Hepatocyte (in vitro differentiated cells): ENCODE measurements around the gene FZD2. TPM values are rescaled to one million over a fixed set of nuclear protein-coding genes. Genes with fewer than 3 reads are reported as not detected.
"Not testable (repeated sequence)": the region's sequence is repeated elsewhere in the genome, so short reads cannot be mapped to it uniquely, and the experiment has no call there.

ENCODE experiments used
- DNase-seq: peaks from one replicate; pipeline ENCODE4 v3.0.0-alpha.2; 2016; ENCODE audit warnings: low spot score
- H2AFZ ChIP-seq: fragments of 200-600 bp; sonication (generic); 2 replicates; pipeline ENCODE4 v1.6.0; 2016; ENCODE audit warnings: antibody characterized with exemption, mild to moderate bottlenecking
- H3K27ac ChIP-seq: fragments of 200-600 bp; sonication (generic); 2 replicates; pipeline ENCODE4 v1.5.1; 2016; ENCODE audit warnings: mild to moderate bottlenecking
- H3K27me3 ChIP-seq: fragments of 200-600 bp; sonication (generic); 2 replicates; pipeline ENCODE4 v1.6.1; 2016
- H3K36me3 ChIP-seq: fragments of 200-600 bp; sonication (generic); replicated peaks from 2 replicates; pipeline ENCODE4 v1.5.1; 2016; ENCODE audit warnings: low read depth; ENCODE audit not compliant: insufficient read depth
- H3K4me1 ChIP-seq: fragments of 200-600 bp; sonication (generic); 2 replicates; pipeline ENCODE4 v1.5.1; 2016; ENCODE audit warnings: mild to moderate bottlenecking, moderate library complexity; ENCODE audit not compliant: insufficient read depth
- H3K4me2 ChIP-seq: fragments of 200-600 bp; sonication (generic); 2 replicates; pipeline ENCODE4 v1.6.0; 2016
- H3K4me3 ChIP-seq: fragments of 200-600 bp; sonication (generic); 2 replicates; pipeline ENCODE4 v1.5.1; 2016; ENCODE audit warnings: mild to moderate bottlenecking
- H3K79me2 ChIP-seq: fragments of 200-600 bp; sonication (generic); 2 replicates; pipeline ENCODE4 v1.6.0; 2017; ENCODE audit warnings: mild to moderate bottlenecking
- H3K9me2 ChIP-seq: fragments of 200-600 bp; sonication (generic); replicated peaks from 2 replicates; pipeline ENCODE4 v1.6.0; 2017; ENCODE audit warnings: mild to moderate bottlenecking; ENCODE audit not compliant: insufficient read depth
- H3K9me3 ChIP-seq: fragments of 200-600 bp; sonication (generic); 2 replicates; pipeline ENCODE4 v1.5.1; 2016; ENCODE audit warnings: low read depth, mild to moderate bottlenecking
- H4K20me1 ChIP-seq: fragments of 200-600 bp; sonication (generic); 2 replicates; pipeline ENCODE4 v1.6.0; 2016; ENCODE audit warnings: mild to moderate bottlenecking; ENCODE audit not compliant: insufficient read depth, poor library complexity, severe bottlenecking
- EZH2 ChIP-seq: fragments of 200-600 bp; sonication (generic); IDR thresholded peaks from 2 replicates; pipeline ENCODE4 v1.6.1; 2016; ENCODE audit warnings: antibody characterized with exemption, mild to moderate bottlenecking, borderline replicate concordance
- EZH2phosphoT487 ChIP-seq: fragments of 200-600 bp; sonication (generic); IDR thresholded peaks from one replicate; pipeline ENCODE4 v1.6.1; 2018; ENCODE audit warnings: antibody characterized with exemption, mild to moderate bottlenecking, low read depth, moderate library complexity; ENCODE audit not compliant: unreplicated experiment, severe bottlenecking
- WGBS: methylation state at CpG from one replicate; pipeline ENCODE4 v1.1.6; 2016; ENCODE audit warnings: low lambda C conversion rate; ENCODE audit errors: missing lambda C conversion rate; 5-methylcytosine and 5-hydroxymethylcytosine counted together
- polyA plus RNA-seq: library from polyadenylated mRNA; unstranded; fragments of >200 nt; fragmentation: Nextera tagmentation; extraction: Ambion mirVana; gene quantifications from 2 replicates; pipeline ENCODE4 v1.2.1, GENCODE V29; 2016
- total RNA-seq: library from RNA; depleted of rRNA; stranded (reverse); fragments of >200 nt; gene quantifications from 2 replicates; pipeline ENCODE4 v1.2.3, GENCODE V29; 2014
- TF ChIP-seq, protein P1 (sequence below): fragments of 200-600 bp; sonication (generic); IDR thresholded peaks from 2 replicates; pipeline ENCODE4 v1.5.1; 2016; ENCODE audit warnings: antibody characterized with exemption, mild to moderate bottlenecking; ENCODE audit not compliant: poor library complexity

FZD2 gene
- total RNA-seq (19.9 and 22.9 TPM in 2 replicates), polyA plus RNA-seq (31.3 and 35.5 TPM in 2 replicates)

DNA sequence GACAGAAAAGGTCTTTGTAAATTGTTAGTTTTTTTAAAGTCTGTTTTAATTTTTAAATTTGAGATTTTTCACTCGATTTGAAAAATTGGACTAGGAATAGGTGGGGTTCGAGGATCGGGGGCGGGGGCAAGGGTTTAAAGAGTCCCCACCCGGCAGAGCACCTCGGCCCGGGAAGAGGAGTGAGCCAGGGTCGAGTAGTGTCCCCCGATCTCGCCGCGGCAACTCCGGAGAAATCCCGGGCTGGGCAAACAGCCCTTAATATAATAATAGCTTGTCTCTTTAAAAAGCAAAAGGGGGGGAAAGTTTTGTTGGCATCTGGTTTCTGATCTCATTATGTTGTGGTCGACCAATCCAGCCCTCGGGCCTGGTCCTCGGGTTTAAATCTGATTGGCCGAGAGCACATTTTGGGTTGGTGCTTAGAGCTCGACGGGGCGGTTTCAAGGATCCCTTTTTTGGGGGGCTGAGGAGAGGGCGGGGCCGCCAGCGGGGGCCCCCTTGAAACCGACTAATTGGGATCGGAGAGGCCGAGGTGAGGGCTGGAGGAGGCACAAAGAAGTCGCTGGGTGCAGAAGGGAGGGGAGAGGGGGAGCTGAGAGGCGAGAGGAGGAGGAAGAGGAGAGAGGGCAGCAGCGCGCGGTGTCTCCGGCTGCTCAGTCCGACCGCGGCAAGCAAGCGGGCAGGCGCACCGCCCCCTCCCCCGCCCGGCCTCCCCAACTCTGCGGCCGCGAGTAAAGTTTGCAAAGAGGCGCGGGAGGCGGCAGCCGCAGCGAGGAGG, at the start of gene FZD2:
TSS of gene FZD2 (plus strand) at position 653 of the 775 bp plus-strand sequence. CDS start 205 bp downstream, outside the sequence.
- H3K4me2 ChIP-seq, result peak within 1 kb of the TSS; percentile 75
- peak within 1 kb of the TSS; percentile 60 for H3K4me3 ChIP-seq
- H4K20me1 ChIP-seq, result peaks cover 5% of the 10 kb centered on the region
- DNase-seq, result peak; percentile 94
- H2AFZ ChIP-seq, result peak within 1 kb of the TSS; percentile 32
- peaks cover 34% of the 10 kb centered on the region for H3K79me2 ChIP-seq
- H3K9me3 ChIP-seq, result no peaks in the 10 kb centered on the region
- H3K36me3 ChIP-seq, result no peaks in the 10 kb centered on the region
- WGBS, result under 1% methylated on average over 29 of the region's 49 CpGs
- TF ChIP-seq EZH2phosphoT487, result no peak
- TF ChIP-seq, protein P1, sequence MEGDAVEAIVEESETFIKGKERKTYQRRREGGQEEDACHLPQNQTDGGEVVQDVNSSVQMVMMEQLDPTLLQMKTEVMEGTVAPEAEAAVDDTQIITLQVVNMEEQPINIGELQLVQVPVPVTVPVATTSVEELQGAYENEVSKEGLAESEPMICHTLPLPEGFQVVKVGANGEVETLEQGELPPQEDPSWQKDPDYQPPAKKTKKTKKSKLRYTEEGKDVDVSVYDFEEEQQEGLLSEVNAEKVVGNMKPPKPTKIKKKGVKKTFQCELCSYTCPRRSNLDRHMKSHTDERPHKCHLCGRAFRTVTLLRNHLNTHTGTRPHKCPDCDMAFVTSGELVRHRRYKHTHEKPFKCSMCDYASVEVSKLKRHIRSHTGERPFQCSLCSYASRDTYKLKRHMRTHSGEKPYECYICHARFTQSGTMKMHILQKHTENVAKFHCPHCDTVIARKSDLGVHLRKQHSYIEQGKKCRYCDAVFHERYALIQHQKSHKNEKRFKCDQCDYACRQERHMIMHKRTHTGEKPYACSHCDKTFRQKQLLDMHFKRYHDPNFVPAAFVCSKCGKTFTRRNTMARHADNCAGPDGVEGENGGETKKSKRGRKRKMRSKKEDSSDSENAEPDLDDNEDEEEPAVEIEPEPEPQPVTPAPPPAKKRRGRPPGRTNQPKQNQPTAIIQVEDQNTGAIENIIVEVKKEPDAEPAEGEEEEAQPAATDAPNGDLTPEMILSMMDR, result no peak
- no peak for TF ChIP-seq EZH2
- no peaks in the 10 kb centered on the region for H3K9me2 ChIP-seq
- H3K4me1 ChIP-seq, result peaks cover 9% of the 10 kb centered on the region
- peak within 1 kb of the TSS; percentile 92 for H3K27ac ChIP-seq
- peaks cover 2% of the 10 kb centered on the region for H3K27me3 ChIP-seq

DNA sequence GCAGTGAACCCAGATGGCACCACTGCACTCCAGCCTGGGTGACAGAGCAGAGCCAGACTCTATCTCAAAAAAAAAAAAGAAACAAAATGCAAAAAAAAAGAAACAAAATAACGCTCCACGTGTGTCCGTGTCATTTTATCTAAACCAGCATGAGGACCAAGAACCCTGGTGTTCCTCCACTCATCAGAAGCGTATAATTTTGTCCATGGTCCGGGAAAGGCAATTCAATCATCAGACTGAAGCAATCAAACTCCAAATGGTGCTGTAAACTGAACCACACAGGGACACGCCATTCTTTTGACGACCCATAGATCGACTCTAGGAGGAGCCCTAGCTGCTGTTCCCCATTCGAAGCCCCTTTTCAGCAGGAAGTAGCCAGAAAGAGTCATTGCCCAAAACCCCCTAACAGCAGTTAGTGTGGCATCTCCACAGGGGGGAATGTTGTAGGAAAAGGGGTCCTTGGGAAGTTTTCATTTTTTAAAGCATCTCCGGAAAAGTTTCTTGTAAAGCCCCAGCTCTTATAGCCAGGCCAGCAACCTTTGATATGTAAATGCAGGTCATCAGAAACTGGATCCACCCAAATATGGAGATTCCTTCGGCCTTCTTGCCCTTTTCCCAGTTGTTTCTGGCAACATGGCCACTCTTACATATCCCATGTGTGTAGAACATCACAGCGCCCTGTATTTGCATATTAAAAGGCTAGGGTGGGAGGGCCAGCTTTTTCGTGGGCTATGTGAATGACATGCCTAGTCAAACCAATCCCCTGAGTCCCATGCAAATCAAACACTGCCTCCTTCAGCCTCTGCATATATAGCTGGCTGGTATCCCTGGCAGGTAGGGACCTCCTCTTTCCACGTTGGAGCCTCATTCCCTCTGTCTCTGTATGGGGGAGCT, 45.8 kb upstream of the FZD2 start:
- WGBS, result 34% methylated on average over 14 of the region's 14 CpGs
- H3K27ac ChIP-seq, DNase-seq: not testable (repeated sequence)

GRCh38 chr17:44518032-44518431, 39.3 kb upstream of the FZD2 start:
- no peak overlapping the region for H3K4me2 ChIP-seq
- WGBS, result 68% methylated on average over 3 of the region's 3 CpGs
- H3K36me3 ChIP-seq, result no peaks in the 10 kb centered on the region
- no peaks in the 10 kb centered on the region for H3K9me2 ChIP-seq
- no peaks in the 10 kb centered on the region for H3K4me1 ChIP-seq
- no peaks in the 10 kb centered on the region for H3K79me2 ChIP-seq
- H3K27me3 ChIP-seq, result no peaks in the 10 kb centered on the region
- H3K4me3 ChIP-seq, result no peak overlapping the region
- H3K9me3 ChIP-seq, result no peaks in the 10 kb centered on the region
- no peak for TF ChIP-seq EZH2phosphoT487
- no peak for TF ChIP-seq EZH2
- TF ChIP-seq, protein P1, result no peak
- no peaks in the 10 kb centered on the region for H4K20me1 ChIP-seq
- no peak for DNase-seq
- H3K27ac ChIP-seq, result no peak overlapping the region
- no peak overlapping the region for H2AFZ ChIP-seq

More for the DNA sequence above, 45.8 kb upstream of the FZD2 start:
- not testable (repeated sequence) for H3K9me3 ChIP-seq, H3K36me3 ChIP-seq, H3K9me2 ChIP-seq, H4K20me1 ChIP-seq, H3K4me2 ChIP-seq, H3K4me3 ChIP-seq, H3K79me2 ChIP-seq, H3K27me3 ChIP-seq, H3K4me1 ChIP-seq
- H2AFZ ChIP-seq, result peak overlapping the region; percentile 31
